Stimulated activated CD4-positive, alpha-beta T cell treated with anti-CD3 and anti-CD28 coated beads, Interleukin-4, amount 100 ng/mL, for 24 hours (primary cell): ENCODE results near the gene RHCE.
"Not testable (repeated sequence)": the region's sequence is repeated elsewhere in the genome, so short reads cannot be mapped to it uniquely, and the experiment has no call there.

Experiments used
- DNase-seq: peaks from one replicate; pipeline ENCODE4 v3.0.0-alpha.2; 2020

RHCE gene

DNA sequence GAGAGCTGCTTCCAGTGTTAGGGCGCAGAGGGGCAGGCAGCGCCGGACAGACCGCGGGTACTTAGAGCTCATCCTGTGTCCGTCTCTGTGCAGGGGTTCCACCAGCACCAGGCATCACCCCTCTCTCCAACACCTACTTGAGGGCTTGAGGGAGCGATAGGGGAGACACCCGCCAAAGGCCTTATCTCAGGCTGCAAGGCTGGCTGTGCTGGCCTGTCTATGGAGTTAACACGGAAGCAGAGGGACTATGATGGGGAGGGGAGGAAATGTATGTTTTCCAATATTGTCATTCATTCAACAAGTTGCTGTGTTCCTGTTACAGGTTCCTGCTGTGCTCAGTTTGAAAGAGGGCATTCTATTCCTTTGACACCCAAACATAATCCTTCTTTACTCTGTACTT lies at the start of gene RHCE:
RHCE (minus strand) TSS at position 111 of the 400 bp plus-strand sequence; CDS start at position 72, 39 bp downstream.
- DNase-seq, result not testable (repeated sequence)

DNA sequence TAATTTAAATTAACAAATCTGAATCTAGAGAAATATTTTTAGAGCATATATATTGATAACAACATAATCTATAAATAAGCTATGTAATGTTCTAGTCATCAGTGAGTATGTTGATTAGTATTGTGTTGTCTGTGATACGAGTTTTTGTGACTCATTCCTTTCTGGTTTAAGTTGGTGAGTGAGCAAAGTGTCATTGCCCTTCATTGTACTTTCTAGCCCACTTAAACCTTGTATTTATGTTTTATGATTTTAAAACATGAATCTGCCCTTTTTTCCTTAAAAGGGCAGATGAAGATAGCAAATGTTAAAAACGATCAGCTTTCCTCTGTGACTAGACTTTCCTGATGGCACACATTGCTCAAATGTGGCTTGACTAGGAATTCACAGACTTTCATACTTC lies 48.6 kb upstream of the RHCE start:
- no peak for DNase-seq

GRCh38 chr1:25468033-25468432 lies 47.4 kb upstream of the RHCE start:
- DNase-seq, result no peak

DNA sequence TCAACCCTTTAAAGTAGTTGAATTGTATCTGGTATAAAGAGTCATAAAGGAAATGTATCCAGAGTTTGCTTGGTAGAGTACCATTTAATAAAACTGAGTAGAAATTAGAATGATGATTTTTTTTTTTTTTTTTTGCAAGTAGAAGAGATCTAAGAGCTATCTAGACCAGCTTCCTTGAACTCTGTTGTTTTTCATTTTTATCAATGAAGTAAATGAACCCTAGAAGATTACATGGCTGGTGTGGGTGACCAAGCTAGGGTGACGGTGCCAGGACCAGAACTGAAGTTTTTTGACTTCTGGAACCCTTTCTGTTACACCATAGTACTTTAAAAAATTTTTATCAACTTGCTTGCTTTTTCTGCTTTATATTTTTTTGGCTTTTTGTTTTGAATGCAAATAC lies 47.0 kb upstream of the RHCE start:
- no peak for DNase-seq

GRCh38 chr1:25467193-25467592 lies 46.6 kb upstream of the RHCE start:
- no peak for DNase-seq

DNA sequence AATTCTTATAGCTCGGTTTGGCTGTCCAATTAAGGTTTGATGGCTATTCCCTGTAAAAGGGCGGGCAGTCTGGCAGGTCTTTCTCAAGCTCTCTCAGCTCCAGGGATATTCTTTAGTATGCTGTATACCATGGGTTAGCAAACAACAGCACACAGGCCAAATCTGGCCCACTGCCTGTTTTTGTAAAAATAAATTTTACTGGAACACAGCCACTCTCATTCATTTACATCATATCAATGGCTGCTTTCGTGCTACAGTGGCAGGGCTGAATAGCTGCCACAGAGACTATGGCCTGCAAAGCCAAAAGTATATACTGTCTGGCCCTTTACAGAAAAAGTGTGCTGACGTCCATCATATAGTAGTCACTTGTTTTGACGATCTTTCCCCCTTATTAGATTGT lies 42.1 kb upstream of the RHCE start:
- no peak for DNase-seq

DNA sequence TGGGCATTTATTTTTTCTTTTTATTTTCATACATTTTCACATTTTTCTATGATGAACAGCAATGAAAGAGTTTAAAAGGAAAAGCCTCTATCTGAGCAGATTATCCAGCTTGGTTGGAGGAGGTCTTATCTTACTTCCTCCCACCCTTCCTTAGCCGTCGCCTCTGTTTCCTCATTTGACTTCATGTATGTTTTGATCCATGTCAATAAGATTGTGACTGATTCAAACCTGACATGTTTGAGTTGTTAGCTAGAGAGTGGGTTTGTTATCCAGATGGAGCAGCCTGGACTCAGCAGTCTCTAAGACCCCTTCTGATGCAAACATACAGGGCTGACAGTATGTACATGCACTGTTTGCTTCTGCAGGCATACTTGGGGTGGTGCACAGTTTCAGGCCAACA lies 41.2 kb upstream of the RHCE start:
- no peak for DNase-seq

DNA sequence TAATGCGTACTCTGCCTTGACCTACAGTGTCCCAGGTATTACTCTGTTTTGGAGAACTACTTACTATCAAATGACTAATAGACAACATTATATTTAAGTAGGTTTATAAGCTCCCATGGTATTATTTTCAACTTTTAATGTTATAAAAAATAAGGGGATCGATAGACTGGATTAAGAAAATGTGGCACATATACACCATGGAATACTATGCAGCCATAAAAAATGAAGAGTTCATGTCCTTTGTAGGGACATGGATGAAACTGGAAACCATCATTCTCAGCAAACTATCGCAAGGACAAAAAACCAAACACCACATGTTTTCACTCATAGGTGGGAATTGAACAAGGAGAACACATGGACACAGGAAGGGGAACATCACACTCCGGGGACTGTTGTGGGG lies 40.2 kb upstream of the RHCE start:
- DNase-seq, result not testable (repeated sequence)

DNA sequence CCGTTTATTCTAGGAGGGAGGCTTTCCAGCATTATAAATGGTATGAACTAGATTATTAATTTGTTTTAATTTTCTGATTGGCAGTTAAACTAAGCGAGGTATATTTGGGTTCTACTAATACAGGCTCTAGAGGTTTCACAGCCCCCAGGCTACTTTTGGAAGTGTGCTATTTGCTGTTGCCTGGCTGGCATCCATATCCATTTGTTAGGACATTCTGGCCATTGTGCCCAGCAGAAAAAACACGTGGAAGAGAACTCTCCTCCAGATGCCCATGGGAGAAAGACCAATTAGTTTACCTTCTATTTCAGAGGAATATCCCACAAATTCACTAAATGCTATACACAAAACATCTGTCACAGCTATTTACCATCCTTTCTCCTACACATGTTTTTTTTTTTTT lies 39.4 kb upstream of the RHCE start:
- DNase-seq, result no peak

- no peak for DNase-seq
Measured at GRCh38 chr1:25458541-25459298, 38.1 kb upstream of the RHCE start.

DNA sequence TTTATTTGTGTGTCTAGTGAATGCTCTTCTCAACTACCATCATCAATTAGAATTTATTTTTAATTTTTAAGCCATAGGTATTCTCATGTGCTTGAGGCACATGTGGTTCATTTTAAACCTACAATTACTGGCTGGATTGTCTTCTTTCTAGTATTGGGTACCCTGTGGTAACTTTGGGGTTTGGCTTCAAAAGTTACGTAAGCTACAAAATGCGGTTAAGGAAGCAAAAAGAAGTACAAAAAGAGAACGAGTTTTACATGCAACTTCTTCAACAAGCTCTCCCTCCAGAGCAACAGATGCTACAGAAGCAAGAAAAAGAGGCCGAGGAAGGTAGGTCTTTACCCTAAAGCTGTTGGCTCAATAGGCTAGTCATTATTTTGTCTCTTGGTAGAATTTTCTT lies 35.9 kb upstream of the RHCE start:
- no peak for DNase-seq

GRCh38 chr1:25451908-25452307 lies 31.3 kb upstream of the RHCE start:
- no peak for DNase-seq

DNA sequence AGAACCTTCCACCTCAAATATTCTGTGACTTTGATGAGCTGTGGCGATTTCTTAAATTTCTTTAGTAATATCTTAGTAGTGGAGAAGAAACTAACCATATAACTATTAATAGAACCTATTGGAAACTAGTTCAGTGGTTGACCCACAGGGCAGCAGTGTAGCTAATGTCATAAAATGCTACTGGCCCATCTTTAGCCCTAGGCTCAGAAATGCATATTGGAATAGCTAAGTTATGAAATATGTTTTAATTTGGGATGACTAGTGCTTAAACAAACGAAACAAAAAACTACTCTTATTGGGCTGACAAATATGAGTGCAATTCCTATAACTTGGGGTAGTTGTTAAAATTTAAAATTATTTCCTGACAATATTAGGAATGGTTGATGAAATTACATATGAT lies 30.3 kb upstream of the RHCE start:
- DNase-seq, result no peak

DNA sequence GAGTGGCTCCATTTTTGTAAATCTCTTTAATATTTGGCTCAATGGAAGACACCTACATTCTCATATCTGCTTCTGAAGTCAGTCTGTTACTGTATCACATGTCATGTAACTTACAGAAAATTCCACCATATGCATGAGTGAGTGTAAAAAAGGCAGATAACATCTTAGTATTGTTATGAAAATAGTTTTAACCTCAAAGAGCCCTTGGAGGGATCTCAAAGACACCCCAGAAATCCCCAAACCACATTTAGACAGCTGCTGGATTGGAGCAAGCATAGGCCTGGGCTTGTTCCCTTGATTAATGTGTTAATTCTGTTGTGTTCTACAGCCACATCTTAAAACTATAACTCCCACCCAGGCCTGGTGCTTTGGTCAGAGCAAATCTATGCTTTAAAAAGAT lies 26.9 kb upstream of the RHCE start:
- no peak for DNase-seq

DNA sequence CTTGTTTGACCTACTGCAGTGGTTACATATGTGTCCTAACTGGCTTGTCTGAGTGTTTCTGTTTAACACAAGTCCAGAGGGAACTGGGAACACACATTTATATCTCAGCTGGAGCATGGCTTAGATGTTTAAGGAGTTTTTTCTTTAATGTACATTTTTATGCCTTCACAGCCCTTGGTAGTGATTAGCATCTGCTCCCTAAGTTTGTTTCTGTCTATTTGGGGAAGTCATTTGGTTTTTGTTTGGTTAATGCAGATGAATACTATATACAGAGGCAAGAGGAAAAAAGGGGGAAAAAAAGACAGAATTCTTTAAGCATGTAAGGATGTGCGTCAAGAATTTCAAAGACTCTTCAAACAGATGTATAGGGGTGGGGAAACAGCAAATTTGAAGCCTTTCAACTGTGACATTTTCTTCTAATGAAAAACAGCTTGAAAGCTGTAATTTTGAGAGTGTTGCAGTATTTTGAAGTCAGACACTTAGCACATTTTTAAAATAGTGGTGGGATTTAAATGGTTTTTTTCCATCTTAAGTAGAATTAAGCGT lies 25.4 kb upstream of the RHCE start:
- no peak for DNase-seq

DNA sequence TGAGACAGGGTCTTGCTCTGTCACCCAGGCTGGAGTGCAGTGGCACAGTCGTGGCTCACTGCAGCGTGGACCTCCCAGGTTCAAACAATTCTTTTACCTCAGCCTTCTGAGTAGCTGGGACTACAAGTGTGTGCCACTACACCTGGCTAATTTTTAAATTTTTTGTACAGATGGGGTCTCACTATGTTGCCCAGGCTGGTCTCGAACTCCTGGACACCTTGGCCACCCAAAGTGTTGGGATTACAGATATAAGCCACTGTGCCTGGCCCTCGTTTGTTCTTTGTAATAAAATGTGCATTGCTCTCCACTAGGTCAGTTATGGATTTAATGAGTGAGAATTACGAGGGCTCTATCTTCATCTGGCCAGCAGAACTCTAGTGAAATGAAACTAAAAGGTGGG lies 24.0 kb upstream of the RHCE start:
- not testable (repeated sequence) for DNase-seq

GRCh38 chr1:25443030-25443699 lies 22.5 kb upstream of the RHCE start:
- DNase-seq, result no peak

GRCh38 chr1:25442178-25442577 lies 21.6 kb upstream of the RHCE start:
- no peak for DNase-seq

- DNase-seq, result no peak
Measured at GRCh38 chr1:25439287-25439686, 18.7 kb upstream of the RHCE start.

DNA sequence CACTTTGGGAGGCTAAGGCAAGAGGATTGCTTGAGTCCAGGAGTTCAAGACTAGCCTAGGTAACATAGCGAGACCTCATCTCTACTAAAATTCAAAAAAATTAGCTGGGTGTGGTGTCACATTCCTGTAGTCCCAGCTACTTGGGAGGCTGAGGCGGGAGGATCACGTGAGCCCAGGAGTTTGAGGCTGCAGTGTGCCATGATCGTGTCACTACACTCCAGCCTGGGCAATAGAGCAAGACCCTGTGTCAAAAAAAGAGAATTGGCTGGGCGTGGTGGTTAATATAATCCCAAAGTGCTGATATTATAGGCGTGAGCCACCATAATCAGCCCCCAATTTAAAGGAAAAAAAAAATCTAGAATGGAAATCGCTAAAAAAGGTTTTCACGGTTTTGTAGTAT lies 17.0 kb upstream of the RHCE start:
- no peak for DNase-seq

- no peak for DNase-seq
Measured at GRCh38 chr1:25435397-25436108, 14.9 kb upstream of the RHCE start.

GRCh38 chr1:25433389-25434186 lies 13.0 kb upstream of the RHCE start:
- no peak for DNase-seq
